NCI-H1105 (cell line): ENCODE data around the gene ACTN4.
"Not testable (repeated sequence)": the region's sequence is repeated elsewhere in the genome, so short reads cannot be mapped to it uniquely, and the experiment has no call there.

Experiments
- DNase-seq: peaks from one replicate; lab custom pipeline; 2025; lab: John Stamatoyannopoulos, UW

ACTN4 gene

GRCh38 chr19:38737921-38738737 is 90.7 kb downstream of the ACTN4 start:
- DNase-seq = no peak

- no peak for DNase-seq
These were observed 92.2 kb downstream of the ACTN4 start for GRCh38 chr19:38739440-38740256.

GRCh38 chr19:38740257-38740592 is 92.8 kb downstream of the ACTN4 start:
- no peak for DNase-seq

- DNase-seq = no peak
These were observed 93.5 kb downstream of the ACTN4 start for GRCh38 chr19:38740932-38741331.

- no peak for DNase-seq
These were observed 94.2 kb downstream of the ACTN4 start for GRCh38 chr19:38741670-38742069.

GRCh38 chr19:38742296-38742695 is 94.8 kb downstream of the ACTN4 start:
- DNase-seq = no peak

- no peak for DNase-seq
These were observed 95.5 kb downstream of the ACTN4 start for GRCh38 chr19:38742906-38743305.

- no peak for DNase-seq
These were observed 96.2 kb downstream of the ACTN4 start for GRCh38 chr19:38743394-38744297.

GRCh38 chr19:38744298-38744681 is 96.8 kb downstream of the ACTN4 start, which contains the start of gene CAPN12:
TSS of gene CAPN12 (minus strand) at chr19:38744474. CDS start at chr19:38744165, 309 bp downstream.
- DNase-seq = no peak

DNA sequence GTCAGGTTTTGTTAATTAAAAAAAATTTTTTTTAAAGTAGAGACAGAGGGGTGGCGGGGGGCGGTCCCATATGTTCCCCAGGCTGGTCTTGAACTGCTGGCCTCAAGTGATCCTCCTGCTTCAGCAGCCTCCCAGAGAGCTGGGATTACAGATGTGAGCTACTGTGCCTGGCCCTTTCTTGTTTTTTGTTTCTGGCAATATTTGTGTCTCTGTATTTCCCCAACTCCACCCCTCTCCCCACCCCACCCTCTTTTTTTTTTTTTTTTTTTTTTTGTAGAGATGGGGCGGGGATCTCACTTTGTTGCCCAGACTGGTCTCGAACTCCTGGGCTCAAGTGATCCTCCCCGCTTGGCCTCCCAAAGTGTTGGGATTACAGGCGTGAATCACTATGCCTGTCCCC is 97.4 kb downstream of the ACTN4 start:
- DNase-seq = no peak

- no peak for DNase-seq
These were observed 97.9 kb downstream of the ACTN4 start for GRCh38 chr19:38745316-38745715.

DNA sequence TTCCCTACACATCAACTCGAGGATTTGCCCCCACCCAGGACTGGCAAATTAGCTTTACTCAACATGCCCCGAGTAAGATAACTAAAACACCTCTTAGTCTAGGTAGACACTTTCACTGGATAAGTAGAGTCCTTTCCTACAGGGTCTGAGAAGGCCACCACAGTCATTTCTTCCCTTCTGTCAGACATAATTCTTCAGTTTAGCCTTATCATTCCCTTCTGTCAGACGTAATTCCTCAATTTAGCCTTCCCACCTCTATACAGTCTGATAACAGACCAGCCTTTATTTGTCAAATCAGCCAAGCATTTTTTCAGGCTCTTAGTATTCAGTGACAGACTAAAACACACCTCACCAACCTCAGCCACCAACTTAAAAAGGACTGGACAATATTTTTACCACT is 106.3 kb downstream of the ACTN4 start:
- DNase-seq = not testable (repeated sequence)

DNA sequence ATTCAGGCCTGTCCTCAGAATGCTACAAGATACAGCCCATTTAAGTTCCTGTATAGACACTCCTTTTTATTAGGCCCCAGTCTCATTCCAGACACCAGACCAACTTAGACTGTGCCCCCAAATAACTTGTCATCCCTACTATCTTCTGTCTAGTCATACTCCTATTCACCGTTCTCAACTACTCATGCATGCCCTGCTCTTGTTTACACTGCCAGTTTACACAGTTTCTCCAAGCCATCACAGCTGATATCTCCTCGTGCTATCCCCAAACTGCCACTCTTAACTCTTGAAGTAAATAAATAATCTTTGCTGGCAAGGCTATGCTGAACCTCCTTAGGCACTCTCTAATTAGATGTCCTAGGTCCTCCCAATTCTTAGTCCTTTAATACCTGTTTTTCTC is 106.7 kb downstream of the ACTN4 start:
- DNase-seq = not testable (repeated sequence)

DNA sequence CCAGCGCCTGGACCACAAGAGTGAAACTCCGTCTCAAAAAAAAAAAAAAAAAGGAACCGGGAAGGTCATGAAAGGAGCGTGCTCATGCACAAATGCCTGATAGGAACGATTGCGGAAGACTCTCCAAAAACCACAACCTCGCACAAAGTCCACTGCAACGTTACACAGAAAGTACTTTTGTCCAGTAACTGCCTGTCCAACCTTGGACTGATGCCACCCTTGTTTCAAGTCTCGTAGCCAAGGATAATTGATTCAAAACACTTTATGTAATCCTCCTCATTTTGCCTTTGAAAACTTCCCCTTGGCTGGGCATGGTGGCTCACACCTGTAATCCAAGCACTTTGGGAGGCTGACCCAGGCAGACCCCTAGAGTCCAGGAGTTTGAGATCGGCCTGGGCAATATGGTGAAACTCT is 112.1 kb downstream of the ACTN4 start:
- no peak for DNase-seq

- not testable (repeated sequence) for DNase-seq
These were observed 113.5 kb downstream of the ACTN4 start for GRCh38 chr19:38760805-38761517.

DNA sequence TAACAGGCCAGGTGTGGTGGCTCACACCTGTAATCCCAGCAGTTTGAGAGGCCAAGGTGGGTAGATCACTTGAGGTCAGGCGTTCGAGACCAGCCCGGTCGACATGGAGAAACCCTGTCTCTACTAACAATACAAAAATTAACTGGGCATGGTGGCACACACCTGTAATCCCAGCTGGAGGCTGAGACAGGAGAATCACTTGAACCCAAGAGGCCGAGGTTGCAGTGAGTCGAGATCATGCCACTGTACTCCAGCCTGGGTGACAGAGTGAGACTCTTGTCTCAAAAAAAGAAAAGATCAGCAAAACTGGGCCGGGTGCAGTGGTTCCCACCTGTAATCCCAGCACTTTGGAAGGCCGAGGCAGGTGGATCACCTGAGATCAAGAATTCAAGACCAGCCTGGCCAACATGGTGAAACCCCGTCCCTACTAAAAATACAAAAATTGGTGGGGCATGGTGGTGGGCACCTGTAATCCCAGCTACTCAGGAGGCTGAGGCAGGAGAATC is 114.5 kb downstream of the ACTN4 start:
- not testable (repeated sequence) for DNase-seq

GRCh38 chr19:38763795-38764220 is 116.4 kb downstream of the ACTN4 start:
- no peak for DNase-seq

GRCh38 chr19:38765214-38765613 is 117.8 kb downstream of the ACTN4 start:
- no peak for DNase-seq

DNA sequence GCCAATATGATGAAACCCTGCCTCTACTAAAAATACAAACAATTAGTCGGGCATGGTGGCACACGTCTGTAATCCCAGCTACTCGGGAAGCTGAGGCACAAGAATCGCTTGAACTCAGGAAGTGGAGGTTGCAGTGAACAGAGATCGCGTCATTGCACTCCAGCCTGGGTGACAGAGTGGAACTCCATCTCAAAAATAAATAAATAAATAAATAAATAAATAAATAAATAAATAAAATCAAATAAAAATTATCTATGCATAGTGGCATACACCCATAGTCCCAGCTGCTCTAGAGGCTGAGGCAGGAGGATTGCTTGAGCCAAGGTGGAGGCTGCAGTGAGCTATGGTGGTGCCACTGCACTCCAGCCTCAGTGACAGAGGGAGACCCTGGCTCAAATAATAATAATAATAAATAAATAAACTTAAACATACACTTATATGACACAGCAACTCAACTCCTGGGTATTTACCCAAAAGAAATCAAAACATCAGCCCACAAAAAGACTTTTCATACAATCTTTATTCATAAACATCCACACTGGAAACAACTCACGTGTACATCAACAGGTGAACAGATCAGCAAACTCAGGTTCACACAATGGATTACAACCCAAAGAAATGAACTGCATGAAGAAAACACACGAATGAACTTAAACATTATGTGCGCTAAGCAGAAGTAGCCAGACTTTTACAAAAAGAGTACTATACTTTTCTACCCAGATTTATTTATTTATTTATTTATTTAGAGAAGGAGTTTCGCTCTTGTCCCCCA is 119.0 kb downstream of the ACTN4 start:
- DNase-seq = no peak

- no peak for DNase-seq
These were observed 122.3 kb downstream of the ACTN4 start for GRCh38 chr19:38769635-38770211.
